Measurements from ENCODE around the gene BAIAP2. TPM values are rescaled to one million over a fixed set of nuclear protein-coding genes. Genes with fewer than 3 reads are reported as not detected.

Gene BAIAP2
- total and polyA plus RNA-seq, 2 of the 13 experiments (the other 11 are each of a cell fraction or from before 2014, with no cell fraction given), result 22.5 to 24.0 TPM

GRCh38 chr17:81134064-81134781 is 99.3 kb downstream of the BAIAP2 start (continued):
- TF ChIP-seq ZNF235 (CRISPR knock-in tag; IDR thresholded peaks at IDR 0.05; ENCODE audit: borderline replicate concordance), result 0 out of 2 replicates have a peak, but pooled peaks have one; percentile 37
- TF ChIP-seq ZNF30 (CRISPR knock-in tag; IDR thresholded peaks at IDR 0.05), result 0 out of 2 replicates have a peak, but pooled peaks have one; percentile 34
- no peak for TF ChIP-seq BORCS8-MEF2B (CRISPR knock-in tag; IDR thresholded peaks at IDR 0.05)
- TF ChIP-seq CEBPB (IDR thresholded peaks at IDR 0.05; ENCODE audit: borderline replicate concordance, low read depth, low read length), result no peak
- TF ChIP-seq TBL1XR1 (IDR thresholded peaks at IDR 0.05; ENCODE audit: borderline replicate concordance, low read length, partially characterized antibody), result no peak
- no peak for TF ChIP-seq HNF4G (IDR thresholded peaks at IDR 0.05; ENCODE audit: borderline replicate concordance, low read depth, low read length)
- no peak for TF ChIP-seq HNF4G (CRISPR knock-in tag; IDR thresholded peaks at IDR 0.05; ENCODE audit: borderline replicate concordance, low read depth)
- TF ChIP-seq SUZ12 (IDR thresholded peaks at IDR 0.05; ENCODE audit: low read depth, low read length), result no peak
- TF ChIP-seq CSRNP2 (CRISPR knock-in tag; conservative IDR thresholded peaks at IDR 0.05; ENCODE audit: low read depth), result no peak
- no peak; the same call in 1 of the 2 replicates for TF ChIP-seq ZBTB39 (CRISPR knock-in tag; IDR thresholded peaks at IDR 0.05)
- TF ChIP-seq MXD1 (CRISPR knock-in tag; IDR thresholded peaks at IDR 0.05), result peak; percentile 70; the same call in 1 of the 2 replicates
- no peak for TF ChIP-seq ZNF703 (CRISPR knock-in tag; IDR thresholded peaks at IDR 0.05; ENCODE audit: borderline replicate concordance)
- peak; percentile 31; the same call in 1 of the 2 replicates for TF ChIP-seq ZNF563 (CRISPR knock-in tag; IDR thresholded peaks at IDR 0.05)
- TF ChIP-seq KDM5B (CRISPR knock-in tag; IDR thresholded peaks at IDR 0.05; ENCODE audit: borderline replicate concordance), result peak; percentile 57
- no peak for TF ChIP-seq ZZZ3 (CRISPR knock-in tag; IDR thresholded peaks at IDR 0.05; ENCODE audit: borderline replicate concordance)
- TF ChIP-seq MEF2D (CRISPR knock-in tag; IDR thresholded peaks at IDR 0.05), result no peak
- no peak for TF ChIP-seq ZNF709 (CRISPR knock-in tag; IDR thresholded peaks at IDR 0.05)
- no peak for TF ChIP-seq ZBTB3 (CRISPR knock-in tag; IDR thresholded peaks at IDR 0.05; ENCODE audit: borderline replicate concordance, low read depth)
- TF ChIP-seq KMT2B (CRISPR knock-in tag; IDR thresholded peaks at IDR 0.05), result no peak
- peak; percentile 66; the same call in 1 of the 2 replicates for TF ChIP-seq MYC (CRISPR knock-in tag; IDR thresholded peaks at IDR 0.05; ENCODE audit: borderline replicate concordance)
- TF ChIP-seq ZNF589 (CRISPR knock-in tag; conservative IDR thresholded peaks at IDR 0.05), result no peak
- no peak for TF ChIP-seq PAXIP1 (CRISPR knock-in tag; conservative IDR thresholded peaks at IDR 0.05)
